HepG2 (cell line): ENCODE data around the gene DOC2A. TPM values are rescaled to one million over a fixed set of nuclear protein-coding genes. Genes with fewer than 3 reads are reported as not detected.

Experiments
- CREM ChIP-seq, 2 experiments: sonication (generic) in 1 of 2; formaldehyde crosslinking in 1 of 2; IDR thresholded peaks; 2 replicates each; pipeline versions ENCODE4 v1.4.0 to v1.6.1; 2016 to 2020; ENCODE audit warnings: antibody characterized with exemption in 1 of 2, mild to moderate bottlenecking in 1 of 2, missing genetic modification reagents in 1 of 2
- FOXM1 ChIP-seq: sonication (generic); formaldehyde crosslinking; IDR thresholded peaks from 2 replicates; pipeline ENCODE4 v1.5.0; 2020; ENCODE audit warnings: missing genetic modification reagents
- GPN1 ChIP-seq: sonication (generic); formaldehyde crosslinking; IDR thresholded peaks from 2 replicates; pipeline ENCODE4 v1.5.1; 2020; ENCODE audit warnings: missing genetic modification reagents, borderline replicate concordance
- IKZF4 ChIP-seq: sonication (generic); formaldehyde crosslinking; IDR thresholded peaks from 2 replicates; pipeline ENCODE4 v1.5.1; 2020; ENCODE audit warnings: borderline replicate concordance, mild to moderate bottlenecking, low read depth, missing genetic modification reagents; ENCODE audit errors: not compliant biosample characterization
- ONECUT2 ChIP-seq: sonication (generic); formaldehyde crosslinking; IDR thresholded peaks from 2 replicates; pipeline ENCODE4 v1.4.0; 2020; ENCODE audit warnings: missing genetic modification reagents
- RAD51 ChIP-seq: fragments of 450-650 bp; IDR thresholded peaks from 2 replicates; pipeline ENCODE4 v1.6.1; 2016; ENCODE audit warnings: borderline replicate concordance
- REPIN1 ChIP-seq: sonication (generic); formaldehyde crosslinking; IDR thresholded peaks from 2 replicates; pipeline ENCODE4 v1.8.0; 2022; ENCODE audit warnings: missing genetic modification reagents, low read depth, mild to moderate bottlenecking, borderline replicate concordance
- SNAI1 ChIP-seq: sonication (generic); formaldehyde crosslinking; IDR thresholded peaks from 2 replicates; pipeline ENCODE4 v1.5.0; 2020; ENCODE audit warnings: mild to moderate bottlenecking, missing genetic modification reagents, borderline replicate concordance
- SOX6 ChIP-seq, 2 experiments: fragments of 450-650 bp in 1 of 2; sonication (generic) in 1 of 2; formaldehyde crosslinking in 1 of 2; IDR thresholded peaks; 2 replicates each; pipeline versions ENCODE4 v1.4.0 to v1.6.1; 2017 to 2020; ENCODE audit warnings: antibody characterized with exemption in 1 of 2, mild to moderate bottlenecking in 1 of 2, missing genetic modification reagents in 1 of 2
- TCF12 ChIP-seq, 2 experiments: fragments of 450-650 bp in 1 of 2; sonication (generic) in 1 of 2; formaldehyde crosslinking in 1 of 2; IDR thresholded peaks; 2 replicates each; pipeline versions ENCODE4 v1.6.1 to v1.8.0; 2017 to 2022; ENCODE audit warnings: antibody characterized with exemption in 1 of 2, mild to moderate bottlenecking in 1 of 2, missing genetic modification reagents in 1 of 2, moderate library complexity in 1 of 2
- TGIF2 ChIP-seq: IDR thresholded peaks from 2 replicates; pipeline ENCODE4 v1.6.1; 2016; ENCODE audit warnings: control low read depth, missing compliant biosample characterization
- THAP11 ChIP-seq: IDR thresholded peaks from 2 replicates; pipeline ENCODE4 v1.6.1; 2016; ENCODE audit warnings: missing biosample characterization, missing genetic modification reagents
- THAP9 ChIP-seq: sonication (generic); formaldehyde crosslinking; IDR thresholded peaks from 2 replicates; pipeline ENCODE4; 2020; ENCODE audit warnings: missing genetic modification reagents, mild to moderate bottlenecking, borderline replicate concordance
- THYN1 ChIP-seq: sonication (generic); formaldehyde crosslinking; IDR thresholded peaks from 2 replicates; pipeline ENCODE4 v1.8.1; 2023; ENCODE audit warnings: low read depth, mild to moderate bottlenecking, moderate library complexity, missing genetic modification reagents, borderline replicate concordance
- ZBTB14 ChIP-seq: sonication (generic); formaldehyde crosslinking; IDR thresholded peaks from 2 replicates; pipeline ENCODE4 v1.4.0; 2020; ENCODE audit warnings: missing genetic modification reagents
- ZFP82 ChIP-seq: sonication (generic); formaldehyde crosslinking; IDR thresholded peaks from 2 replicates; pipeline ENCODE4 v1.5.1; 2020; ENCODE audit warnings: mild to moderate bottlenecking, missing genetic modification reagents, borderline replicate concordance
- ZNF335 ChIP-seq: sonication (generic); formaldehyde crosslinking; IDR thresholded peaks from 2 replicates; pipeline ENCODE4 v1.4.0; 2020; ENCODE audit warnings: missing genetic modification reagents
- ZNF75D ChIP-seq: sonication (generic); formaldehyde crosslinking; IDR thresholded peaks from 2 replicates; pipeline ENCODE4 v1.8.1; 2023; ENCODE audit warnings: missing genetic modification reagents, mild to moderate bottlenecking, borderline replicate concordance
- polyA plus RNA-seq, 8 experiments: library from polyadenylated mRNA; depleted of rRNA in 3 of 8; stranded (reverse) in 7 of 8; unstranded in 1 of 8; fragments of >200 nt; fragmentation: Illumina TruSeq in 4 of 8; extraction: Trizol in 4 of 8; gene quantifications; 2 replicates each; pipeline versions ENCODE4 v1.2.1 to v1.2.3, GENCODE V29; 2011 to 2016; ENCODE audit warnings: low read depth in 4 of 8, missing spikeins in 1 of 8, mixed read lengths in 1 of 8; ENCODE audit not compliant: insufficient read depth in 1 of 8
- total RNA-seq, 5 experiments: library from RNA; depleted of rRNA; stranded (reverse); fragments of >200 nt; fragmentation: Illumina TruSeq; extraction: Trizol; gene quantifications; 2 replicates each; pipeline ENCODE4 v1.2.3, GENCODE V29; 2016; ENCODE audit warnings: low read depth in 1 of 5
- TF ChIP-seq, protein P1 (sequence below): sonication (generic); formaldehyde crosslinking; IDR thresholded peaks from 2 replicates; pipeline ENCODE4 v1.4.0; 2020; ENCODE audit warnings: mild to moderate bottlenecking, missing genetic modification reagents, borderline replicate concordance
- TF ChIP-seq, protein P2 (sequence below): sonication (generic); formaldehyde crosslinking; conservative IDR thresholded peaks from 2 replicates; pipeline ENCODE4 v1.8.1; 2023; ENCODE audit warnings: missing genetic modification reagents

DOC2A gene
- total and polyA plus RNA-seq, 2 of the 13 experiments (the other 11 are each of a cell fraction or from before 2014, with no cell fraction given) = 0.15 to 0.55 TPM

DNA sequence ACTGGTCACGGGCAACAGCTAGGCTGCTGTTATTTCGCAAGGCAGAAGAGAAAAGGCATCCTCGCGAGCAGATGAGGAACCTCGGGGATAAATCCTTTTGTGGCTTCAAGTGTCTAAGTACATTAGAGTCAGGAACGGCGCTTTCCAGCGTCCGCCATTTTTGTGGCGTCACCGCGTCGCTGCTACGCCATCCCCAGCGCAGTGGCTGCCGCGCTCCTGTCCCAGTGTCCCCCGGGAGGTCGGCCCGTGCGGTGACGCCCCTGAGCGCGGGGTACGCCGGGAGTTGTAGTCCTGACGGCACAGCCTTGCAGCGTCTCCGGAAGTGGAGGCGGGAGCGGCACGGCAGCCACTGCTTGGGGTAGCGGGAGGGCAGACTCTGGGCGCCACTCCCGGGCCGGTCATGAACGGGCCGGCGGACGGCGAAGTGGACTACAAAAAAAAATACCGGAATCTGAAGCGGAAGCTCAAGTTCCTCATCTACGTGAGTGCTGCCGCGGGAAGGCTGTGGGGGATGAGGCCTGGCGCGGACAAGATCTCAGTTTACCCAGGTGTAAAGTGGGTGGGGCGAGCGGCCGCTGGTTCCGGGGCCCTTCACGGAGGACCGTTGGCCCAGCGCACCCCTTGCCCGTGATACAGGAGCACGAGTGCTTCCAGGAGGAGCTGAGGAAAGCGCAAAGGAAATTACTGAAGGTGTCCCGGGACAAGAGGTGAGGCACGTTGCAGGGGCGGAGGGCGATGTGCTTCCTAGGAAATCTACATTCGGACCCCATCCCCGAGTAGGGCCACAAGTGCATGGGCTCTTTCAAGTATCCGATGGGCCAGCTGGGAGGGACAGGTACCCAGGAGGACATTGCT lies 14.7 kb downstream of the DOC2A start, which contains the start of gene INO80E (continued):
- no peak for TF ChIP-seq SOX6 (IDR thresholded peaks at IDR 0.05)
- TF ChIP-seq SOX6 (CRISPR knock-in tag; IDR thresholded peaks at IDR 0.05) = peak; percentile 51
- TF ChIP-seq ZNF335 (CRISPR knock-in tag) = peak; percentile 95
- TF ChIP-seq, protein P1, sequence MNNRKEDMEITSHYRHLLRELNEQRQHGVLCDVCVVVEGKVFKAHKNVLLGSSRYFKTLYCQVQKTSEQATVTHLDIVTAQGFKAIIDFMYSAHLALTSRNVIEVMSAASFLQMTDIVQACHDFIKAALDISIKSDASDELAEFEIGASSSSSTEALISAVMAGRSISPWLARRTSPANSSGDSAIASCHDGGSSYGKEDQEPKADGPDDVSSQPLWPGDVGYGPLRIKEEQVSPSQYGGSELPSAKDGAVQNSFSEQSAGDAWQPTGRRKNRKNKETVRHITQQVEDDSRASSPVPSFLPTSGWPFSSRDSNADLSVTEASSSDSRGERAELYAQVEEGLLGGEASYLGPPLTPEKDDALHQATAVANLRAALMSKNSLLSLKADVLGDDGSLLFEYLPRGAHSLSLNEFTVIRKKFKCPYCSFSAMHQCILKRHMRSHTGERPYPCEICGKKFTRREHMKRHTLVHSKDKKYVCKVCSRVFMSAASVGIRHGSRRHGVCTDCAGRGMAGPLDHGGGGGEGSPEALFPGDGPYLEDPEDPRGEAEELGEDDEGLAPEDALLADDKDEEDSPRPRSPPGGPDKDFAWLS = no peak
- TF ChIP-seq SNAI1 (CRISPR knock-in tag) = peak; percentile 88
- TF ChIP-seq THAP9 (CRISPR knock-in tag) = peak; percentile 91
- TF ChIP-seq TCF12 (IDR thresholded peaks at IDR 0.05) = no peak
- TF ChIP-seq TCF12 (CRISPR knock-in tag; IDR thresholded peaks at IDR 0.05) = no peak
- TF ChIP-seq ZNF75D = peak; percentile 8; the same call in 1 of the 2 replicates
- no peak for TF ChIP-seq THYN1 (CRISPR knock-in tag)
- TF ChIP-seq, protein P2, sequence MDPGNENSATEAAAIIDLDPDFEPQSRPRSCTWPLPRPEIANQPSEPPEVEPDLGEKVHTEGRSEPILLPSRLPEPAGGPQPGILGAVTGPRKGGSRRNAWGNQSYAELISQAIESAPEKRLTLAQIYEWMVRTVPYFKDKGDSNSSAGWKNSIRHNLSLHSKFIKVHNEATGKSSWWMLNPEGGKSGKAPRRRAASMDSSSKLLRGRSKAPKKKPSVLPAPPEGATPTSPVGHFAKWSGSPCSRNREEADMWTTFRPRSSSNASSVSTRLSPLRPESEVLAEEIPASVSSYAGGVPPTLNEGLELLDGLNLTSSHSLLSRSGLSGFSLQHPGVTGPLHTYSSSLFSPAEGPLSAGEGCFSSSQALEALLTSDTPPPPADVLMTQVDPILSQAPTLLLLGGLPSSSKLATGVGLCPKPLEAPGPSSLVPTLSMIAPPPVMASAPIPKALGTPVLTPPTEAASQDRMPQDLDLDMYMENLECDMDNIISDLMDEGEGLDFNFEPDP (CRISPR knock-in tag) = 0 out of 2 replicates have a peak, but pooled peaks have one; percentile 35
- TF ChIP-seq ZBTB14 (CRISPR knock-in tag) = 0 out of 2 replicates have a peak, but pooled peaks have one; percentile 40
- TF ChIP-seq THAP11 (CRISPR knock-in tag) = peak; percentile 100
- TF ChIP-seq IKZF4 (CRISPR knock-in tag) = peak; percentile 71
- peak; percentile 54; the same call in 1 of the 2 replicates for TF ChIP-seq REPIN1 (CRISPR knock-in tag)
- no peak for TF ChIP-seq FOXM1
- TF ChIP-seq TGIF2 (CRISPR knock-in tag) = 0 out of 2 replicates have a peak, but pooled peaks have one; percentile 11
- peak; percentile 98 for TF ChIP-seq CREM (IDR thresholded peaks at IDR 0.05)
- TF ChIP-seq CREM (CRISPR knock-in tag; IDR thresholded peaks at IDR 0.05) = peak; percentile 73
- TF ChIP-seq RAD51 = no peak
- TF ChIP-seq ONECUT2 (CRISPR knock-in tag) = no peak
- TF ChIP-seq GPN1 (CRISPR knock-in tag) = no peak
- no peak for TF ChIP-seq ZFP82 (CRISPR knock-in tag)
